Osteoblast (primary cell): Measurements from ENCODE around the gene PIK3R3. TPM values are rescaled to one million over a fixed set of nuclear protein-coding genes. Genes with fewer than 3 reads are reported as not detected.
A peak's percentile ranks its signal among the peaks of the same experiment; 100 is the strongest.

Experiments used
- DNase-seq: peaks from one replicate; pipeline ENCODE4 v3.0.0; 2011; ENCODE audit warnings: low spot score, mixed read lengths; ENCODE audit not compliant: insufficient read length; ENCODE audit errors: missing footprints
- H2AFZ ChIP-seq: 2 replicates; pipeline ENCODE4 v1.6.0; 2011; ENCODE audit warnings: mild to moderate bottlenecking, low read length
- H3K27ac ChIP-seq: 2 replicates; pipeline ENCODE4 v1.5.1; 2011; ENCODE audit warnings: mild to moderate bottlenecking, low read depth, low read length, moderate library complexity
- H3K27me3 ChIP-seq: 2 replicates; pipeline ENCODE4 v1.6.0; 2012; ENCODE audit warnings: mild to moderate bottlenecking, control low read depth, inconsistent platforms, low read length, moderate library complexity; ENCODE audit not compliant: insufficient read depth
- H3K36me3 ChIP-seq: 2 replicates; pipeline ENCODE4 v1.5.1; 2011; ENCODE audit warnings: mild to moderate bottlenecking, low read length, control low read depth, moderate library complexity; ENCODE audit not compliant: insufficient read depth
- H3K4me1 ChIP-seq: 2 replicates; pipeline ENCODE4 v1.5.1; 2011; ENCODE audit warnings: mild to moderate bottlenecking, low read length, control low read depth, moderate library complexity; ENCODE audit not compliant: insufficient read depth
- H3K4me2 ChIP-seq: 2 replicates; pipeline ENCODE4 v1.6.0; 2011; ENCODE audit warnings: mild to moderate bottlenecking, low read length; ENCODE audit not compliant: insufficient read depth
- H3K4me3 ChIP-seq: fragments of 200-600 bp; sonication (generic); 3 replicates; pipeline ENCODE4 v1.5.1; 2012; ENCODE audit warnings: mild to moderate bottlenecking, low read length, inconsistent platforms; ENCODE audit not compliant: insufficient read depth
- H3K79me2 ChIP-seq: 2 replicates; pipeline ENCODE4 v1.6.0; 2012; ENCODE audit warnings: mild to moderate bottlenecking, low read length, control low read depth, inconsistent platforms; ENCODE audit not compliant: insufficient read depth
- H3K9me3 ChIP-seq: 2 replicates; pipeline ENCODE4 v1.5.1; 2011; ENCODE audit warnings: low read depth, low read length, control low read depth
- H4K20me1 ChIP-seq: 2 replicates; pipeline ENCODE4 v1.6.0; 2012; ENCODE audit warnings: mild to moderate bottlenecking, low read length, control low read depth; ENCODE audit not compliant: insufficient read depth
- CTCF ChIP-seq: IDR thresholded peaks from 2 replicates; pipeline ENCODE4 v1.5.1; 2011; ENCODE audit warnings: mild to moderate bottlenecking, low read depth, low read length, moderate library complexity; ENCODE audit errors: extremely low read depth
- total RNA-seq: library from RNA; depleted of rRNA; stranded (reverse); fragments of >200 nt; gene quantifications from 2 replicates; pipeline ENCODE4 v1.2.3, GENCODE V29; 2012

The PIK3R3 gene
- total RNA-seq, 1 donor, result 4.0 TPM

GRCh38 chr1:46174448-46175231 is 42.2 kb upstream of the PIK3R3 start, which contains the start of gene TSPAN1:
TSPAN1 (plus strand) TSS chr1:46175087; CDS start chr1:46181108, 6,021 bp downstream.
- Histone ChIP-seq H3K36me3 (no peaks in the 10 kb centered on the region), H3K27me3 (peaks cover 2% of the 10 kb centered on the region), H3K4me3 (no peak within 1 kb of the TSS), H3K4me2 (no peak within 1 kb of the TSS), H3K79me2 (no peaks in the 10 kb centered on the region), H3K9me3 (no peaks in the 10 kb centered on the region), H2AFZ (peak within 1 kb of the TSS; percentile 11), H3K4me1 (peaks cover 15% of the 10 kb centered on the region), H3K27ac (no peak within 1 kb of the TSS), H4K20me1 (no peaks in the 10 kb centered on the region)
- DNase-seq, result peak; percentile 91
- TF ChIP-seq CTCF, result no peak

GRCh38 chr1:46173361-46173856 is 41.0 kb upstream of the PIK3R3 start:
- H3K4me2 ChIP-seq, result no peak overlapping the region
- peak; percentile 88 for DNase-seq
- H4K20me1 ChIP-seq, result no peaks in the 10 kb centered on the region
- no peaks in the 10 kb centered on the region for H3K9me3 ChIP-seq
- H3K36me3 ChIP-seq, result no peaks in the 10 kb centered on the region
- peaks cover 10% of the 10 kb centered on the region for H3K27me3 ChIP-seq
- H2AFZ ChIP-seq, result peak overlapping the region; percentile 57
- H3K4me1 ChIP-seq, result peaks cover 15% of the 10 kb centered on the region
- no peak for TF ChIP-seq CTCF
- no peaks in the 10 kb centered on the region for H3K79me2 ChIP-seq
- no peak overlapping the region for H3K4me3 ChIP-seq
- H3K27ac ChIP-seq, result no peak overlapping the region

- no peaks in the 10 kb centered on the region for H4K20me1 ChIP-seq
- peaks cover 14% of the 10 kb centered on the region for H3K27me3 ChIP-seq
- TF ChIP-seq CTCF, result no peak
- H3K4me1 ChIP-seq, result peaks cover 15% of the 10 kb centered on the region
- DNase-seq, result no peak
- H2AFZ ChIP-seq, result no peak overlapping the region
- H3K4me3 ChIP-seq, result no peak overlapping the region
- H3K36me3 ChIP-seq, result no peaks in the 10 kb centered on the region
- H3K79me2 ChIP-seq, result no peaks in the 10 kb centered on the region
- H3K9me3 ChIP-seq, result no peaks in the 10 kb centered on the region
- no peak overlapping the region for H3K27ac ChIP-seq
- no peak overlapping the region for H3K4me2 ChIP-seq
Measured at GRCh38 chr1:46172321-46172720, 39.9 kb upstream of the PIK3R3 start.

GRCh38 chr1:46171871-46172270 is 39.4 kb upstream of the PIK3R3 start:
- peaks cover 18% of the 10 kb centered on the region for H3K27me3 ChIP-seq
- peaks cover 15% of the 10 kb centered on the region for H3K4me1 ChIP-seq
- no peak overlapping the region for H2AFZ ChIP-seq
- no peak for DNase-seq
- H3K4me3 ChIP-seq, result no peak overlapping the region
- no peaks in the 10 kb centered on the region for H3K79me2 ChIP-seq
- H4K20me1 ChIP-seq, result no peaks in the 10 kb centered on the region
- H3K36me3 ChIP-seq, result no peaks in the 10 kb centered on the region
- no peak overlapping the region for H3K27ac ChIP-seq
- H3K9me3 ChIP-seq, result no peaks in the 10 kb centered on the region
- no peak for TF ChIP-seq CTCF
- no peak overlapping the region for H3K4me2 ChIP-seq
